Measurements from ENCODE around the gene FBXL15.
A peak's percentile ranks its signal among the peaks of the same experiment; 100 is the strongest.

The FBXL15 gene

GRCh38 chr10:102457591-102458150, 37.0 kb downstream of the FBXL15 start:
- no peak for DNase-seq

GRCh38 chr10:102458656-102459055, 38.0 kb downstream of the FBXL15 start:
- DNase-seq = no peak

GRCh38 chr10:102460836-102461186, 40.2 kb downstream of the FBXL15 start:
- no peak for DNase-seq

DNA sequence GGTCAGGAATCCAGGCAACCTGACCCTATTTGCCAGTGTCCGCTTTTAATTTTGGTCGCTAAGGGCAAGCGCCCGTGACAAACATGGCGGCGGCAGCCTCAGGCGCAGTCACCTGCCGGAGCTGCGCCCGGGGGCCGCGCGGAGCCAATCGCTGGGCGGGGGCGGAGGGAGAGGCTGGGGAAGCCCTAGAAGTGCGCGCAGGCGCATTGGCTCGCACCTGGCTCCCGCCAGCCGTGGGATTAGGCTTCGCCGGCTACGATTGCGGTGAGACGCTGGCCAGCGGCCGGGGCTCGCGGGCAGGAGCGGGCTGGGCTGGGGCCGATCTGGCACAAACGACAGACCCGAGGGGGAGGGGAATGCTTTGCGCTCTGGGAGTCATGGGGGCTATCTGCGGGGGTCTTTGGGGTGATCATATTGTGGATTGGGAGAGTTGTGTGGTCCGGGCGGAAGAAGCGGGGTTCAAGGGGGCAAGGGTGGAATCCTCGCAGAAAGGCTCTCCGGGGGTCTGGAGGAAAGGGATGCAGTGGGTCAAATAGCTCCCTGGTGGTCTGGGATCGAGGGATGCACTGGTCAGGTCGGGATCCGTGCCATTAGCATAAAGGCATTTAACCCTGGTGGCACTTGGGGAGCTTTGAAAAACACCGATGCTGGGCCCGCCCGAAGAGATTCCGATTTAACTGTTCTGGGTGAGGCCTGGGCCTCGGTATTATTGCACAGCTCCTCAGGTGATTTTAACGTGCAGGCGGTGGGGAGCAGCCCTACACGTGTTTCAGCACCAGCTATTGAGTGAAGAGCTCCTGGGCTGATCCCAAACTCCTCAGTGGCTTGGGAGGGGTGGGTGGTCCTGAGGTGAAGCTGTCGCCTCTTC, 40.8 kb downstream of the FBXL15 start:
- peak; percentile 88 to 92 (median 90) for DNase-seq

- DNase-seq = peak in 2 of 3 experiments; percentile 14 to 31
Measured at GRCh38 chr10:102462512-102463054, 41.9 kb downstream of the FBXL15 start.

GRCh38 chr10:102463983-102464382, 43.3 kb downstream of the FBXL15 start:
- DNase-seq = no peak

DNA sequence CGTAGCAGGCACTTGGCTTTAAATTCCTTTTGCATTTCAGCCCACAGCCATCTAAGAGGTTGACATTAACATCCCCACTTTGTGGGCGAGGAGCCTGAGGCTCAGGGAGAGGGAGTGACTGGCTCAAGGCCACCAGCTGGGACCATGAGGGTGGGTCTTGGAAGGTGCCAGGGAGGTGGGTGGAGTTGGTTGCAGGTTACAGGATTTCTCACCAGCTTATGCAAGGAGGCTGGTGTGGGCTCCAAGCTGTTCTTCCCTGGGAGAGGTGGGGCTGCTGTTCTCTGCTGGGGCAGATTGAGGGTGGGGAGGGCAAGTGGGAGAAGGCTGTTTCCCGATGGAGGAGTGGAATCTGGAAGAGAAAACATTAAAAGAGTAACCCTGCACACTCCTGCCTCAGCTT, 44.8 kb downstream of the FBXL15 start:
- DNase-seq = no peak

- DNase-seq = no peak
Measured at GRCh38 chr10:102467318-102467717, 46.7 kb downstream of the FBXL15 start.

DNA sequence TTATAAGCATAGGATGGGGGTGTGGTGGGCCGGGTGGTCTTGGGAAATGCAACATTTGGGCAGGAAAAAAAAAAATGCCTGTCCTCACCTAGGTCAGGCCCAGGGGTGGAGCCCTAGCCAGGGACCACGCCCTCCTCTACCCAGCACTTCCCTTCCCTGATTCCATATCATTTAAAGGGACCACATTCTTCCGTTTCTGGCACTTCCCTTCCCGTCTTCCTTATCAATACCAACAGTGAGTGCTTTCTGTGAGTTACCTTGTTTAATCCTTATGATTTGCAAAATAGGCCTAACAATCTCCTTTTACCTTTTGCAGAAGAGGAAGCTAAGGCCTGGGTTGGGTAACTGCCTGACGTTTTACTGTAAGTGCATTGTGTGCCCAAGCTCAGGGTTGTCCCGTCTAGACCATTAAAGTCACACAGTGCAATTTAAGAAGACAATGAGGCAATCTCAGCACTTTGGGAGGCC, 47.4 kb downstream of the FBXL15 start:
- no peak for DNase-seq

DNA sequence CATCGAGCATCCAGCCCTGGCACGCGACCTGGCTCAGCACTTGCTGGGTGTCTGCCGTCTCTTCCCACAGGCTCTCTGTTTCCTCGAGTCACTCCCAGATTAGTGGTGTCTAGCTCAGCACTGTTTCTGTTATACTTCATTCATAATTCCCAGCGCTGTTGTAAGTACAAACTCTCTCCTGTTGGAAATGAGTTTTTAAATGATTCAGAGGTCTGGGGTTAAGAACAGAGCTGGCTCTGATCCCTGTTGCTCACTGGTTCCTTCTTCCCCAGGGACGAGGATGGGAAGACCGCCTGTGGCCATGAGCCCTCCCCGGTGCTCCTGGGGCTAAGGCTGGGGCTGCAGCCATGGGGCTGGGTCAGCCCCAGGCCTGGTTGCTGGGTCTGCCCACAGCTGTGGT, 48.0 kb downstream of the FBXL15 start:
- DNase-seq = no peak

DNA sequence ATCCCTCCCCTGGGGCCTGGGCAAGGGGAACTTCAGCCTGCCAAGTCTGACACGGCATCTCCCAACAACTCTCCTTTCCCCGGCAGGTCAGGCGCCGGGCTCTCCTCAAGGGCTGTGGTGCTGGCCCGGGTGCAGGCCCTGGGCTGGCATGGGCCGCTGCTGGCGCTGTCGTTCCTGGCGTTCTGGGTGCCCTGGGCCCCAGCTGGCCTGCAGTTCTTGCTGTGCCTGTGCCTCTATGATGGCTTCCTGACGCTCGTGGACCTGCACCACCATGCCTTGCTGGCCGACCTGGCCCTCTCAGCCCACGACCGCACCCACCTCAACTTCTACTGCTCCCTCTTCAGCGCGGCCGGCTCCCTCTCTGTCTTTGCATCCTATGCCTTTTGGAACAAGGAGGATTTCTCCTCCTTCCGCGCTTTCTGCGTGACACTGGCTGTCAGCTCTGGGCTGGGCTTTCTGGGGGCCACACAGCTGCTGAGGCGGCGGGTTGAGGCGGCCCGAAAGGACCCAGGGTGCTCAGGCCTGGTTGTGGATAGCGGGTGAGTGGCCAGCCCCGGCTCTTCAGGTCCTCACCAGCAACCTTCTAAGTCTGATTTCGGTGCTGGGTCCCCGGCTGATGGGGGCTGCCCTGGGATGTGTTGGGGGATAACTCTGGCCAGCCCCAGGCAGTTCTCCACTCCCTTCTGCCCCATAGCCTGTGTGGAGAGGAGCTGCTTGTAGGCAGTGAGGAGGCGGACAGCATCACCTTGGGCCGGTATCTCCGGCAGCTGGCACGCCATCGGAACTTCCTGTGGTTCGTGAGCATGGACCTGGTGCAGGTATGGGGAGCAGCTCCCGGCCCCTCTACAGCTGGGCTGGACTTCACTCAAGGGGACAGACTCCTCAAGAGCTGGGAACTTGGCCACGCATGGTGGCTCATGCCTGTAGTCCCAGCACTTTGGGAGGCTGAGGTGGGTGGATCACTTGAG, 50.2 kb downstream of the FBXL15 start:
- DNase-seq = no peak

Measured in NCI-H1417 (cell line).